Neural progenitor cell (in vitro differentiated cells): ENCODE data around the gene CCDC158. TPM values are rescaled to one million over a fixed set of nuclear protein-coding genes. Genes with fewer than 3 reads are reported as not detected.

Experiments used
- DNase-seq: peaks from one replicate; pipeline ENCODE4 v3.0.0-alpha.2; 2016; ENCODE audit warnings: low spot score
- H2AFZ ChIP-seq: fragments of 200-600 bp; sonication (generic); replicated peaks from 2 replicates; pipeline ENCODE4 v1.6.1; 2016; ENCODE audit warnings: antibody characterized with exemption
- H3F3A ChIP-seq: fragments of 200-600 bp; sonication (generic); 2 replicates; pipeline ENCODE4 v1.6.1; 2016; ENCODE audit warnings: antibody characterized with exemption, low read depth
- H3K27ac ChIP-seq: fragments of 200-600 bp; sonication (generic); 2 replicates; pipeline ENCODE4 v1.5.1; 2016; ENCODE audit warnings: mild to moderate bottlenecking
- H3K27me3 ChIP-seq: fragments of 200-600 bp; sonication (generic); 2 replicates; pipeline ENCODE4 v1.6.1; 2016; ENCODE audit warnings: mild to moderate bottlenecking, moderate library complexity
- H3K36me3 ChIP-seq: fragments of 200-600 bp; sonication (generic); 2 replicates; pipeline ENCODE4 v1.5.1; 2016
- H3K4me1 ChIP-seq: fragments of 200-600 bp; sonication (generic); 2 replicates; pipeline ENCODE4 v1.6.1; 2016; ENCODE audit warnings: mixed run types
- H3K4me2 ChIP-seq: fragments of 200-600 bp; sonication (generic); 2 replicates; pipeline ENCODE4 v1.6.1; 2016
- H3K4me3 ChIP-seq: fragments of 200-600 bp; sonication (generic); 2 replicates; pipeline ENCODE4 v1.5.1; 2016
- H3K79me2 ChIP-seq: fragments of 200-600 bp; sonication (generic); 2 replicates; pipeline ENCODE4 v1.6.1; 2016; ENCODE audit warnings: low read depth
- H3K9ac ChIP-seq: fragments of 200-600 bp; sonication (generic); 2 replicates; pipeline ENCODE4 v1.6.1; 2016
- H3K9me3 ChIP-seq: fragments of 200-600 bp; sonication (generic); 2 replicates; pipeline ENCODE4 v1.5.1; 2016; ENCODE audit warnings: low read depth
- H4K20me1 ChIP-seq: fragments of 200-600 bp; sonication (generic); 2 replicates; pipeline ENCODE4 v1.6.1; 2016; ENCODE audit warnings: low read depth
- H3K27ac Mint-ChIP-seq: 3 replicates; pipeline ENCODE4 v1.8.0; 2021; ENCODE audit warnings: mixed read lengths
- H3K27me3 Mint-ChIP-seq: 2 replicates; pipeline ENCODE4 v1.8.0; 2022; ENCODE audit warnings: low read depth, mild to moderate bottlenecking, inconsistent platforms, moderate library complexity, mixed read lengths; ENCODE audit not compliant: insufficient read depth
- H3K36me3 Mint-ChIP-seq: 3 replicates; pipeline ENCODE4 v1.8.0; 2021; ENCODE audit warnings: mixed read lengths
- H3K4me1 Mint-ChIP-seq: 3 replicates; pipeline ENCODE4 v1.8.0; 2021; ENCODE audit warnings: mixed read lengths
- H3K4me3 Mint-ChIP-seq: 3 replicates; pipeline ENCODE4 v1.8.0; 2021; ENCODE audit warnings: mild to moderate bottlenecking, moderate library complexity, mixed read lengths
- H3K9me3 Mint-ChIP-seq: 3 replicates; pipeline ENCODE4 v1.8.0; 2020; ENCODE audit warnings: mixed read lengths
- CTCF ChIP-seq: fragments of 200-600 bp; sonication (generic); IDR thresholded peaks from 2 replicates; pipeline ENCODE4 v1.5.1; 2017; ENCODE audit warnings: antibody characterized with exemption, mild to moderate bottlenecking
- EZH2 ChIP-seq: fragments of 200-600 bp; sonication (generic); IDR thresholded peaks from 2 replicates; pipeline ENCODE4 v1.6.1; 2017; ENCODE audit warnings: antibody characterized with exemption, mild to moderate bottlenecking, moderate library complexity
- EZH2phosphoT487 ChIP-seq: fragments of 200-600 bp; sonication (generic); IDR thresholded peaks from 2 replicates; pipeline ENCODE4 v1.6.1; 2017; ENCODE audit warnings: antibody characterized with exemption
- total RNA-seq: library from RNA; depleted of rRNA; stranded (reverse); fragments of >200 nt; gene quantifications from 2 replicates; pipeline ENCODE4 v1.2.3, GENCODE V29; 2015; ENCODE audit warnings: low replicate concordance

Gene CCDC158
- total RNA-seq, 1 donor from 2014 or later: not detected

DNA sequence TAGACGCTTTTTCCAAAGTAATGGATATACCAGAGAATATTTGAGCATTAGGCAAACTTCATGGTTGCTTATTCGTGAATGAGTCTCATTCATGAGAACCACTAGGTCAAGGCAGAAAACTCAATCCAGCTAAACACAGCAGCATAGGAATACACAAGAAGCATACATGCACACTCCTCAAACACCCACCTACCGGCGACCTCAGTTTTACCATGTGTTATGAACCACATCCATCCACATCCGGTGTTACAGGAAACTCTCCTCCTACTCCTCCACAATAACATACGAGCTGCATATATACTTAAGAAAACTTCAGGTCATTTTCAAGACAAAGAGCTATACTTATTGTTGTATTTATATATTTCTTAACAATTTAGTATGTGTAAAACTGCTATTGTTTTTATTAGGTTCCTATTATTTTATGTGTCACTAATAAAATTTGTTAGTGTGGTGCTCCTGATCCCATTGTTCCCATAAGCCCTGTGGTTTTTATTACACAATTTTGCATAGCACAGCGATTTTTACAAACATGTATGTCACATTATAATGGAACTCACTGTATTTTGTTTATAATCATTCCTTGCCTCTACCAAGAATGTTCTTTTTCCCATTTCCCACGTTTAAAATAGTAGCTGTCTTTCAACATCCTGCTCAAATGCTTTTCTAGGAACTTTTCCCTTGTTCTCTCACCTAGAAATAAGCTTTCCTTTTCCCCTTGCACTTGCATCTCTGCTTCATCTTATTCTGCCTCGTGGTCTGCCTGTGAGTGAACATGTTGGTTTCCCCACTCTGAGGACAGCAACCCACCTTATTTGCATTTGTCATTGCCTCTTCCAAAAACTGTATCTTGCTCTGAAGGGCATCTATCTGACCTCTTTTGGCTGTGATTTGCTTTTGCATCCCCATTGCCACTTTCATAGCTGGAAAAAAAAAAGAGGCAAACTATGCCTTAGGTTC is 66.1 kb downstream of the CCDC158 start:
- Histone ChIP-seq H2AFZ (no peak overlapping the region), H3K4me2 (no peak overlapping the region), H3K4me3 (no peak overlapping the region), H3K27me3 (no peaks in the 10 kb centered on the region), H4K20me1 (no peaks in the 10 kb centered on the region), H3K79me2 (no peaks in the 10 kb centered on the region), H3K9me3 (no peaks in the 10 kb centered on the region), H3K4me1 (no peaks in the 10 kb centered on the region), H3K36me3 (no peaks in the 10 kb centered on the region), H3K9ac (no peak overlapping the region), H3K27ac (no peak overlapping the region), H3F3A (no peaks in the 10 kb centered on the region)
- peaks cover 14% of the 10 kb centered on the region for H3K9me3 Mint-ChIP-seq
- DNase-seq: no peak
- TF ChIP-seq EZH2phosphoT487 (no peak), CTCF (no peak), EZH2 (no peak)
- H3K27me3 Mint-ChIP-seq: no peaks in the 10 kb centered on the region
- no peak overlapping the region for H3K27ac Mint-ChIP-seq
- no peak overlapping the region for H3K4me3 Mint-ChIP-seq
- no peaks in the 10 kb centered on the region for H3K4me1 Mint-ChIP-seq
- no peaks in the 10 kb centered on the region for H3K36me3 Mint-ChIP-seq

GRCh38 chr4:76342803-76343202 is 78.1 kb downstream of the CCDC158 start:
- peaks cover 6% of the 10 kb centered on the region for H3K9me3 Mint-ChIP-seq
- no peak for DNase-seq
- Histone ChIP-seq H3K9me3 (no peaks in the 10 kb centered on the region), H3K9ac (no peak overlapping the region), H3K27me3 (no peaks in the 10 kb centered on the region), H3K79me2 (no peaks in the 10 kb centered on the region), H2AFZ (no peak overlapping the region), H3K4me3 (no peak overlapping the region), H3K4me1 (no peaks in the 10 kb centered on the region), H3K36me3 (no peaks in the 10 kb centered on the region), H3K4me2 (no peak overlapping the region), H3F3A (no peaks in the 10 kb centered on the region), H4K20me1 (no peaks in the 10 kb centered on the region), H3K27ac (no peak overlapping the region)
- no peak overlapping the region for H3K4me3 Mint-ChIP-seq
- H3K27me3 Mint-ChIP-seq: peaks cover 4% of the 10 kb centered on the region
- H3K4me1 Mint-ChIP-seq: no peaks in the 10 kb centered on the region
- TF ChIP-seq CTCF (no peak), EZH2 (no peak), EZH2phosphoT487 (no peak)
- no peak overlapping the region for H3K27ac Mint-ChIP-seq
- no peaks in the 10 kb centered on the region for H3K36me3 Mint-ChIP-seq

GRCh38 chr4:76342191-76342590 is 78.8 kb downstream of the CCDC158 start:
- Histone ChIP-seq H3K4me3 (no peak overlapping the region), H3K36me3 (no peaks in the 10 kb centered on the region), H3K9me3 (no peaks in the 10 kb centered on the region), H4K20me1 (no peaks in the 10 kb centered on the region), H3K27me3 (no peaks in the 10 kb centered on the region), H3K27ac (no peak overlapping the region), H2AFZ (no peak overlapping the region), H3F3A (no peaks in the 10 kb centered on the region), H3K4me2 (no peak overlapping the region), H3K9ac (no peak overlapping the region), H3K79me2 (no peaks in the 10 kb centered on the region), H3K4me1 (no peaks in the 10 kb centered on the region)
- DNase-seq: no peak
- Mint-ChIP-seq H3K4me3 (no peak overlapping the region), H3K27ac (no peak overlapping the region), H3K36me3 (no peaks in the 10 kb centered on the region), H3K9me3 (peaks cover 6% of the 10 kb centered on the region), H3K4me1 (no peaks in the 10 kb centered on the region), H3K27me3 (peaks cover 6% of the 10 kb centered on the region)
- no peak for TF ChIP-seq CTCF
- TF ChIP-seq EZH2: no peak
- no peak for TF ChIP-seq EZH2phosphoT487
